LNCAP (cell line): ENCODE measurements around the gene CCR5AS.

Source experiments
- CTCF ChIP-seq: fragments of 450-650 bp; IDR thresholded peaks from 2 replicates; pipeline ENCODE4 v1.5.1; 2017; ENCODE audit warnings: mild to moderate bottlenecking

Gene CCR5AS

GRCh38 chr3:46435081-46435726 lies 28.3 kb upstream of the CCR5AS start:
- no peak for TF ChIP-seq CTCF

DNA sequence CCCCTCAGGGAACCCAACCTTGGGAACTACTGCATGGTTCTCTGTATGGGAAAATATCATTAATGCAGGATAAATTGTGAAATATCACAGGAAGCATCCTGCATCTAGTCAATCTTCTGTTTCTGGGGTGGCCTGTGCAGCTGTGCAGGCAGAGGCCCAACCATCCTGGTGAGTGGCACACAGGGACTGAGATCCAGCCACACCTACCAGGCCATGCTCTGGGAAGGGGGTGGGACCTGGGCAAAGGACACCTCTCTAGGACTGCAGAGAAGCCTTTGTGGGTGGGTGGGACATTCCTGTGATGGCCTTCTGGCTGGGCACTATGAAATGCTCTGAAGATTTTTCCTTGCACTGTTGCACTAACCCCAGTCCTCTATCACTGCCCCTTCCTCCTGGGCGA lies 27.0 kb upstream of the CCR5AS start:
- no peak for TF ChIP-seq CTCF

DNA sequence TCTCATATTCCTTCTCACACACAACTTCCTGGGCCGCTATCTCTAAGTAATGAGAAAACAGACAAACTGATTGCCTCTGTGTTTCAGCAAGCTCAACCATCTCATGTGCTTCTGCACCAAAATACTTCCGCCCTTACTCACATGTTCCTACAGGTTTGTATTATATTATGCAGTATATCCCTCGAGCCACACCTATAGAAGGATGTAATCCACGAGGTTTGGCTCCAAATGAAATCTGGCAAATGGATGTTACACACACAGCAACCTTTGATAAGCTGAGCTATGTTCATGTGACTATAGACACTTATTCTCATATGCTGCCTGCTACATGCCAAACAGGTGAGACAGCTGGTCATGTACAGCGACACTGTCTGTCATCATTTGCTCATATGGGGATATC lies 22.8 kb upstream of the CCR5AS start:
- TF ChIP-seq CTCF = no peak

GRCh38 chr3:46429250-46429649 lies 22.4 kb upstream of the CCR5AS start:
- TF ChIP-seq CTCF = no peak

GRCh38 chr3:46427916-46428833 lies 21.3 kb upstream of the CCR5AS start:
- TF ChIP-seq CTCF = no peak

GRCh38 chr3:46423588-46423987 lies 16.7 kb upstream of the CCR5AS start:
- TF ChIP-seq CTCF = no peak

DNA sequence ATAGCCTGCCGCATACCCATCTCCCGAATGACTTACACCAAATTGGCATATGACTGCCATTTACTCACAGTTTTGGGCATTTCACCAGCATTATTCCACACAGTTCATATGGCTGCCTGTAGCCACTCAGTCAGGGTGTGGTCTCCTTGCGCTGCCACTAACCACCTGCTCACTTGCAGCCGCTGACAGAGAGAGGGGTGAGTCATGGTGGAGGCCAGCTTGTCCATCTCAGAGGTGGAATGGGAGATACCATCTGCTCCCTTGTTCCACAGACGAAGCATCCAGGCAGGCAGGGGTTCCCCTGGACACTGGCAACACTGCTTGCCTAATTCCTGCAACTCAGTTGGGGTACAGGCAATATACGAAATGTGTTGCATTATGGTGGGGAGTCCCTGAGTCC lies 15.8 kb upstream of the CCR5AS start:
- TF ChIP-seq CTCF = no peak
